ENCODE measurements around the gene PDZD4.

GRCh38 chrX:153763989-153764755 is 66.2 kb downstream of the PDZD4 start, which contains the start of gene PLXNB3:
- TF ChIP-seq CBX8 (IDR thresholded peaks at IDR 0.05; ENCODE audit: borderline replicate concordance, extremely low read depth, low read depth, low read length, poor library complexity, severe bottlenecking) (no peak), SMARCC2 (IDR thresholded peaks at IDR 0.05; ENCODE audit: low read depth) (no peak), POLR2A (conservative IDR thresholded peaks at IDR 0.05) (no peak), JUNB (CRISPR knock-in tag; conservative IDR thresholded peaks at IDR 0.05) (no peak), CEBPB (tag; IDR thresholded peaks at IDR 0.05) (no peak), CTCF (IDR thresholded peaks at IDR 0.05 in 2 of 3, conservative IDR thresholded peaks at IDR 0.05 in 1 of 3; ENCODE audit: insufficient read depth in 2 of 3, low read depth in 1 of 3, low read length in 3 of 3) (peak; percentile 70 to 81 (median 75)), KAT2B (IDR thresholded peaks at IDR 0.05; ENCODE audit: low read depth, low read length) (no peak), ZNF316 (IDR thresholded peaks at IDR 0.05) (no peak), ZNF655 (CRISPR knock-in tag; IDR thresholded peaks at IDR 0.05) (no peak), ZNF274 (IDR thresholded peaks at IDR 0.05; ENCODE audit: borderline replicate concordance, low read depth, low read length) (no peak)
- TF ChIP-seq, protein P1, sequence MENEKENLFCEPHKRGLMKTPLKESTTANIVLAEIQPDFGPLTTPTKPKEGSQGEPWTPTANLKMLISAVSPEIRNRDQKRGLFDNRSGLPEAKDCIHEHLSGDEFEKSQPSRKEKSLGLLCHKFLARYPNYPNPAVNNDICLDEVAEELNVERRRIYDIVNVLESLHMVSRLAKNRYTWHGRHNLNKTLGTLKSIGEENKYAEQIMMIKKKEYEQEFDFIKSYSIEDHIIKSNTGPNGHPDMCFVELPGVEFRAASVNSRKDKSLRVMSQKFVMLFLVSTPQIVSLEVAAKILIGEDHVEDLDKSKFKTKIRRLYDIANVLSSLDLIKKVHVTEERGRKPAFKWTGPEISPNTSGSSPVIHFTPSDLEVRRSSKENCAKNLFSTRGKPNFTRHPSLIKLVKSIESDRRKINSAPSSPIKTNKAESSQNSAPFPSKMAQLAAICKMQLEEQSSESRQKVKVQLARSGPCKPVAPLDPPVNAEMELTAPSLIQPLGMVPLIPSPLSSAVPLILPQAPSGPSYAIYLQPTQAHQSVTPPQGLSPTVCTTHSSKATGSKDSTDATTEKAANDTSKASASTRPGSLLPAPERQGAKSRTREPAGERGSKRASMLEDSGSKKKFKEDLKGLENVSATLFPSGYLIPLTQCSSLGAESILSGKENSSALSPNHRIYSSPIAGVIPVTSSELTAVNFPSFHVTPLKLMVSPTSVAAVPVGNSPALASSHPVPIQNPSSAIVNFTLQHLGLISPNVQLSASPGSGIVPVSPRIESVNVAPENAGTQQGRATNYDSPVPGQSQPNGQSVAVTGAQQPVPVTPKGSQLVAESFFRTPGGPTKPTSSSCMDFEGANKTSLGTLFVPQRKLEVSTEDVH (IDR thresholded peaks at IDR 0.05; ENCODE audit: low read depth, partially characterized antibody) = no peak

Data from K562 (cell line).